ENCODE results near the gene AGO1.
"Not testable (repeated sequence)": the region's sequence is repeated elsewhere in the genome, so short reads cannot be mapped to it uniquely, and the experiment has no call there.

The AGO1 gene

GRCh38 chr1:35866991-35867390, 16.0 kb upstream of the AGO1 start:
- DNase-seq (ENCODE audit: insufficient read length, low spot score) (no peak), FAIRE-seq (no peak)

- not testable (repeated sequence) for DNase-seq (ENCODE audit: insufficient read length, low spot score); FAIRE-seq
Observed at GRCh38 chr1:35869245-35869950, 13.6 kb upstream of the AGO1 start.

GRCh38 chr1:35870651-35871309, 12.2 kb upstream of the AGO1 start:
- no peak for DNase-seq (ENCODE audit: insufficient read length, low spot score)
- FAIRE-seq: no peak

- FAIRE-seq (peak; percentile 73), DNase-seq (ENCODE audit: insufficient read length, low spot score) (no peak)
Observed at GRCh38 chr1:35873243-35873750, 9.7 kb upstream of the AGO1 start.

- FAIRE-seq; DNase-seq (ENCODE audit: insufficient read length, low spot score): not testable (repeated sequence)
Observed at GRCh38 chr1:35874115-35874514, 8.9 kb upstream of the AGO1 start.

GRCh38 chr1:35876988-35877387, 6.0 kb upstream of the AGO1 start:
- FAIRE-seq: no peak
- DNase-seq (ENCODE audit: insufficient read length, low spot score): no peak

GRCh38 chr1:35881850-35882273, 1.1 kb upstream of the AGO1 start:
- DNase-seq (ENCODE audit: insufficient read length, low spot score) (no peak), FAIRE-seq (no peak)

GRCh38 chr1:35882586-35882944, 444 bp upstream of the AGO1 start:
- no peak for DNase-seq (ENCODE audit: insufficient read length, low spot score)
- no peak for FAIRE-seq

GRCh38 chr1:35883635-35884101, 659 bp downstream of the AGO1 start:
- peak; percentile 44 for FAIRE-seq
- peak; percentile 25 for DNase-seq (ENCODE audit: insufficient read length, low spot score)

GRCh38 chr1:35884934-35885333, 1.9 kb downstream of the AGO1 start:
- FAIRE-seq (no peak), DNase-seq (ENCODE audit: insufficient read length, low spot score) (no peak)

GRCh38 chr1:35885961-35886558, 3.1 kb downstream of the AGO1 start:
- FAIRE-seq (no peak), DNase-seq (ENCODE audit: insufficient read length, low spot score) (no peak)

GRCh38 chr1:35886577-35887431, 3.8 kb downstream of the AGO1 start:
- peak; percentile 33 for DNase-seq (ENCODE audit: insufficient read length, low spot score)
- peak; percentile 57 for FAIRE-seq

- DNase-seq (ENCODE audit: insufficient read length, low spot score) (no peak), FAIRE-seq (no peak)
Observed at GRCh38 chr1:35887508-35887907, 4.5 kb downstream of the AGO1 start.

- DNase-seq (ENCODE audit: insufficient read length, low spot score) (no peak), FAIRE-seq (no peak)
Observed at GRCh38 chr1:35888255-35888654, 5.2 kb downstream of the AGO1 start.

- FAIRE-seq; DNase-seq (ENCODE audit: insufficient read length, low spot score): not testable (repeated sequence)
Observed at GRCh38 chr1:35888981-35889380, 6.0 kb downstream of the AGO1 start.

- DNase-seq (ENCODE audit: insufficient read length, low spot score) (no peak), FAIRE-seq (no peak)
Observed at GRCh38 chr1:35893051-35893879, 10.3 kb downstream of the AGO1 start.

- FAIRE-seq: peak; percentile 72
- peak; percentile 13 for DNase-seq (ENCODE audit: insufficient read length, low spot score)
Observed at GRCh38 chr1:35894183-35894582, 11.2 kb downstream of the AGO1 start.

GRCh38 chr1:35894656-35895055, 11.6 kb downstream of the AGO1 start:
- FAIRE-seq: no peak
- DNase-seq (ENCODE audit: insufficient read length, low spot score): no peak

GRCh38 chr1:35899941-35900340, 16.9 kb downstream of the AGO1 start:
- no peak for DNase-seq (ENCODE audit: insufficient read length, low spot score)
- no peak for FAIRE-seq

- FAIRE-seq (no peak), DNase-seq (ENCODE audit: insufficient read length, low spot score) (no peak)
Observed at GRCh38 chr1:35901235-35901634, 18.2 kb downstream of the AGO1 start.
